HepG2 (cell line): ENCODE results near the gene CDC34. TPM values are rescaled to one million over a fixed set of nuclear protein-coding genes. Genes with fewer than 3 reads are reported as not detected.

Source experiments
- ARID4A ChIP-seq: sonication (generic); formaldehyde crosslinking; IDR thresholded peaks from 2 replicates; pipeline ENCODE4 v1.5.0; 2020; ENCODE audit warnings: mild to moderate bottlenecking, missing genetic modification reagents, borderline replicate concordance
- ATAD3A ChIP-seq: sonication (generic); formaldehyde crosslinking; IDR thresholded peaks from 2 replicates; pipeline ENCODE4 v1.4.0; 2020; ENCODE audit warnings: missing genetic modification reagents
- BORCS8-MEF2B ChIP-seq: sonication (generic); formaldehyde crosslinking; IDR thresholded peaks from 2 replicates; pipeline ENCODE4 v1.8.0; 2022; ENCODE audit warnings: mild to moderate bottlenecking, missing genetic modification reagents
- CBFB ChIP-seq: sonication (generic); formaldehyde crosslinking; IDR thresholded peaks from 2 replicates; pipeline ENCODE4 v1.4.0; 2020; ENCODE audit warnings: missing genetic modification reagents
- FOXJ3 ChIP-seq: sonication (generic); formaldehyde crosslinking; IDR thresholded peaks from 2 replicates; pipeline ENCODE4 v1.4.0; 2020; ENCODE audit warnings: missing genetic modification reagents, mild to moderate bottlenecking, borderline replicate concordance
- HCFC1 ChIP-seq: fragments of 150-350 bp; IDR thresholded peaks from 2 replicates; pipeline ENCODE4 v1.6.1; 2014; ENCODE audit warnings: low read depth, low read length
- HDAC2 ChIP-seq: sonication (generic); formaldehyde crosslinking; IDR thresholded peaks from 2 replicates; pipeline ENCODE4 v1.4.0; 2020; ENCODE audit warnings: missing genetic modification reagents
- KAT8 ChIP-seq: IDR thresholded peaks from 2 replicates; pipeline ENCODE4 v1.6.1; 2016; ENCODE audit warnings: missing genetic modification reagents, missing compliant biosample characterization
- KLF16 ChIP-seq, 2 experiments: sonication (generic) in 1 of 2; formaldehyde crosslinking in 1 of 2; IDR thresholded peaks; 2 replicates each; pipeline versions ENCODE4 v1.6.1 to v1.8.0; 2016 to 2023; ENCODE audit warnings: missing genetic modification reagents in 2 of 2, missing compliant biosample characterization in 1 of 2
- MAFG ChIP-seq: sonication (generic); formaldehyde crosslinking; IDR thresholded peaks from 2 replicates; pipeline ENCODE4 v1.5.1; 2020; ENCODE audit warnings: mild to moderate bottlenecking, missing genetic modification reagents
- NR3C1 ChIP-seq: sonication (generic); formaldehyde crosslinking; IDR thresholded peaks from 2 replicates; pipeline ENCODE4 v1.4.0; 2020; ENCODE audit warnings: missing genetic modification reagents
- PRDM10 ChIP-seq: sonication (generic); formaldehyde crosslinking; IDR thresholded peaks from 2 replicates; pipeline ENCODE4 v1.4.0; 2020; ENCODE audit warnings: low read depth, missing genetic modification reagents
- SP2 ChIP-seq: sonication (generic); formaldehyde crosslinking; IDR thresholded peaks from 2 replicates; pipeline ENCODE4 v1.5.1; 2020; ENCODE audit warnings: mild to moderate bottlenecking, missing genetic modification reagents
- TIGD3 ChIP-seq: sonication (generic); formaldehyde crosslinking; IDR thresholded peaks from 2 replicates; pipeline ENCODE4 v1.5.1; 2020; ENCODE audit warnings: mild to moderate bottlenecking, missing genetic modification reagents, borderline replicate concordance
- ZMYM3 ChIP-seq: sonication (generic); formaldehyde crosslinking; IDR thresholded peaks from 2 replicates; pipeline ENCODE4 v1.5.1; 2020; ENCODE audit warnings: mild to moderate bottlenecking, missing genetic modification reagents
- ZMYM4 ChIP-seq: sonication (generic); formaldehyde crosslinking; IDR thresholded peaks from 2 replicates; pipeline ENCODE4 v1.8.1; 2023; ENCODE audit warnings: mild to moderate bottlenecking, missing genetic modification reagents
- ZNF34 ChIP-seq: sonication (generic); formaldehyde crosslinking; IDR thresholded peaks from 2 replicates; pipeline ENCODE4 v1.4.0; 2020; ENCODE audit warnings: mild to moderate bottlenecking, missing genetic modification reagents, borderline replicate concordance
- ZNF569 ChIP-seq: sonication (generic); formaldehyde crosslinking; IDR thresholded peaks from 2 replicates; pipeline ENCODE4 v1.5.0; 2020; ENCODE audit warnings: mild to moderate bottlenecking, missing genetic modification reagents, moderate library complexity, borderline replicate concordance
- ZNF577 ChIP-seq: sonication (generic); formaldehyde crosslinking; IDR thresholded peaks from 2 replicates; pipeline ENCODE4 v1.4.0; 2020; ENCODE audit warnings: mild to moderate bottlenecking, low read depth, missing genetic modification reagents, borderline replicate concordance
- ZNF740 ChIP-seq: sonication (generic); formaldehyde crosslinking; IDR thresholded peaks from 2 replicates; pipeline ENCODE4 v1.4.0; 2020; ENCODE audit warnings: missing genetic modification reagents
- ZNF772 ChIP-seq: sonication (generic); formaldehyde crosslinking; IDR thresholded peaks from 2 replicates; pipeline ENCODE4 v1.5.0; 2020; ENCODE audit warnings: mild to moderate bottlenecking, missing genetic modification reagents
- polyA plus RNA-seq, 8 experiments: library from polyadenylated mRNA; depleted of rRNA in 3 of 8; stranded (reverse) in 7 of 8; unstranded in 1 of 8; fragments of >200 nt; fragmentation: Illumina TruSeq in 4 of 8; extraction: Trizol in 4 of 8; gene quantifications; 2 replicates each; pipeline versions ENCODE4 v1.2.1 to v1.2.3, GENCODE V29; 2011 to 2016; ENCODE audit warnings: low read depth in 4 of 8, missing spikeins in 1 of 8, mixed read lengths in 1 of 8; ENCODE audit not compliant: insufficient read depth in 1 of 8
- total RNA-seq, 5 experiments: library from RNA; depleted of rRNA; stranded (reverse); fragments of >200 nt; fragmentation: Illumina TruSeq; extraction: Trizol; gene quantifications; 2 replicates each; pipeline ENCODE4 v1.2.3, GENCODE V29; 2016; ENCODE audit warnings: low read depth in 1 of 5

The CDC34 gene
- total and polyA plus RNA-seq, 2 of the 13 experiments (the other 11 are each of a cell fraction or from before 2014, with no cell fraction given), result 138 to 150 TPM

- TF ChIP-seq ZNF577 (CRISPR knock-in tag) (no peak), ZMYM3 (peak; percentile 86), CBFB (CRISPR knock-in tag) (peak; percentile 76; the same call in 1 of the 2 replicates), ZNF569 (CRISPR knock-in tag) (no peak), SP2 (CRISPR knock-in tag) (no peak), ZMYM4 (CRISPR knock-in tag) (peak; percentile 65; the same call in 1 of the 2 replicates), MAFG (no peak), KAT8 (CRISPR knock-in tag) (no peak), FOXJ3 (CRISPR knock-in tag) (no peak), PRDM10 (CRISPR knock-in tag) (no peak; the same call in 1 of the 2 replicates), ARID4A (CRISPR knock-in tag) (peak; percentile 81), ZNF34 (0 out of 2 replicates have a peak, but pooled peaks have one; percentile 54), ZNF772 (CRISPR knock-in tag) (0 out of 2 replicates have a peak, but pooled peaks have one; percentile 42), BORCS8-MEF2B (CRISPR knock-in tag) (peak; percentile 64; the same call in 1 of the 2 replicates), HCFC1 (peak; percentile 45), NR3C1 (CRISPR knock-in tag) (no peak), ATAD3A (CRISPR knock-in tag) (no peak), TIGD3 (CRISPR knock-in tag) (0 out of 2 replicates have a peak, but pooled peaks have one; percentile 59), ZNF740 (CRISPR knock-in tag) (peak; percentile 31; the same call in 1 of the 2 replicates), HDAC2 (peak; percentile 76; the same call in 1 of the 2 replicates), KLF16 (CRISPR knock-in tag; IDR thresholded peaks at IDR 0.05) (peak in 1 of 2 experiments; percentile 81; a peak in 2 of 4 replicates)
Observed at GRCh38 chr19:510606-511100, 20.9 kb upstream of the CDC34 start (continued).
